CD4-positive, alpha-beta T cell treated with Interleukin-2 at 100 ng/mL for 4 hours (primary cell): Measurements from ENCODE around the gene C1orf74.

Experiments used
- DNase-seq: peaks from one replicate; pipeline ENCODE4 v3.0.0-alpha.2; 2020; ENCODE audit warnings: low spot score

C1orf74 gene

GRCh38 chr1:209784265-209785169, at the start of gene C1orf74:
Gene C1orf74 (minus strand): TSS chr1:209784559. CDS start chr1:209783634, 925 bp downstream.
- peak; percentile 98 for DNase-seq

GRCh38 chr1:209831615-209832014, 47.3 kb upstream of the C1orf74 start:
- no peak for DNase-seq

DNA sequence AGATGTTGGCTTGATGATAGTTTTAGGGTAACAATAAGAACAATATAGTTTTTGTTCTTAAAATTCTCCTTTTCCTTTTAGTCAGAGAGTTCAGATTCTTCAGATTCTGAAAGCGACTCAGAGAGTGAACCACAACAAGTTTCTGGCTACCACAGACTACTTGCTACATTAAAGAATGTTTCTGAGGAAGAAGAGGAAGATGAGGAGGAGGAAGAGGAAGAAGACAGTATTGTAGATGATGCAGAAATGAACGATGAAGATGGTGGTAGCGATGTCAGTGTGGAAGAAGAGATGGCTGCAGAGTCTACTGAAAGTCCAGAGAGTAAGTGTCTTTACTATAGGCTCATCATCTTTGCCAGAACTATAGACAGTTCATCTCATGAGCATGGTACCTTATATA, 46.4 kb upstream of the C1orf74 start:
- no peak for DNase-seq

DNA sequence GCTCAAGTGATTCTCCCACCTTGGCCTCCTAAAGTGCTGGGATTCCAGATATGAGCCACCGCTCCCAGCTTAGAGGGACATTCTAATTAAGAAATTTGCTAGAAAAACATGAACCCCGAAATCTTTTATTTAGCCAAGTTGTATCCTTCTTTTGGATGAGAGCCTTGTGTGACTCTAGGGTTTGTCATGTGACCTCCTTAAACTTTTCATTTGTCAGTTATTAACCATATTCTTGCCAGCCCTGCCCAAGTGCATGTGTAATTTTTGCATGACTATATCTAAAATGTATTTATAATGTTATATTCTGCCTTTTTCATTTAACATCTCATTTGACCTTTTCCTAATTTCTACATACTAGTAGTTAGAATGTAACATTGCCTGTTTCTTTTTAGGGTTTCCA, 45.4 kb upstream of the C1orf74 start:
- no peak for DNase-seq

DNA sequence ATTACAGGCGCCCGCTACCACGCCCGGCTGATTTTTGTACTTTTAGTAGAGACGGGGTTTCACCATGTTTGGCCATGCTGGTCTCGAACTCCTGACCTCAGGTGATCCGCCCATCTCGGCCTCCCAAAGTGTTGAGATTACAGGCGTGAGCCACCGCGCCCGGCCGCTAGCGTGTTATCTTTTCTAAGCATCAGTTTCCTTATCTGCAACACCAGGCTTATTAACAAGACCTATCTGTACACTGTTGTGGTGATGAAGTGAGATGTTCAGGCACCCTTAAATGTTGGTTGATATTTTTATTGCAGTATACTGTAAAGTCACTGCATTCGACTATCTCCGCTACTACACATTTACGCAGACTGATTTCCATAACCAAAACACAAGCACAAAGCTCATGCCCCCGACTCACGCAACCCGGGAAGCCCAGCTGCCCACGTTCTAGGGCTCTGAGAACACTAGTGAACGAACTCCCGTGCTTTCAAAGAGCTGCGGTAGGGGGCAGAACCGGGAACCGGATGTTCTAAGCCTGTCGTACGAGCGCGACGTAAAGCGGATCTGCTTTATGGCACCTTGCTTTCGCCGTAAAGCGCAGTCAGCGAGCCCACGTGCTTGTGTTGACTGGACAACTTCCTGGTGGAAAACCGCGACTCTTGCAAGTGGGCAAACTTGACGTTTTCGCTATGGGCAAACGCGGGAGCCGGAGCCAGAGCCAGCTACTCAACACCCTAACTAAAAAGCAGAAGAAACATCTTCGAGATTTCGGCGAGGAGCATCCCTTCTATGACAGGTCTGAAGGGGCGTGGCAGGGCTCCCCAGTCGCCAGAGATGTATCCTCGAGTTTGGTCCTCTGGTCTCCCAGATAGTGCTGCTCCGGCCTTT, 43.3 kb upstream of the C1orf74 start, which contains the start of gene UTP25:
Gene UTP25 (plus strand): TSS at position 589 of the 879 bp plus-strand sequence. CDS start 92 bp downstream, at position 681.
- peak; percentile 95 for DNase-seq

DNA sequence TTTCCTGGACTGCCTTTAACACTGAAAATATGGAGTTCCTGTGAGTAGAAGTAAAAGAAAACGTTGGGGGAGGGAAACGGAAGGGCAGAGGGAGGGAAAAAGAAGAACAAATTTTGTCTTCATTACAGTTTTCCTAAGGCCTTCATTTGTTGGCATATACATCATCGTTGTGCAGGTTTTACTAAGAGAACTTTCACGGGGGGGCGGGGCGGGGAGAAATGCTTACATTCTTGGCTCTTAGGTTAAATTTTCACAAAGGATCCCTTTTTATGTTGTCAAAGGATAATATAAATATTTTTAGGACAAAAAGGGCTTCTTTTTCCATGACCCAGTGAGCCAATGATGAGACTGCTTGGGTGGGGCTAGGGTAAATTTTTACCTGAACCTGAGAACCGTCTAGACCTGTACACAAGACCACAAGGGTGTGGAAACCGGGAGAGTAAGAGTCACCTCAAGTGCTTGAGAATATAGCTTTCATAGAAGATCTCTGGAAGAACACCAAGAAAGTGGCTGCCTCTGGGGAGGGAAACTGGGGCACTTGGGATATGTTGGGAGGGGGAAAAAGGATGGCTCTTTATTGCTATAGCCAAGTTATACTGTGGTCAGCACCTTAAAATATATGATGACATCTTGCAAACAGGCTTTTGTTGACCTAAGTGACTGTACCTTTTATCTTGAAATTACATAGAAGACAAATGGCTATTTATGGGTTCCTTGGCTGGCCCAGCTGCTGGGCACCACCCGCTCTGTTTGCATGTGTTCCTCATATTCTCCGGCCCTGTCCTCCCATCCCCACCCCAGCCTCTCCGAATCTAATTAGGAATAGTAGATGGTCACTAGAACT, 41.5 kb upstream of the C1orf74 start:
- no peak for DNase-seq

GRCh38 chr1:209823143-209824041, 39.0 kb upstream of the C1orf74 start:
- DNase-seq: peak; percentile 66

- no peak for DNase-seq
Observed at GRCh38 chr1:209822706-209823105, 38.3 kb upstream of the C1orf74 start.

- no peak for DNase-seq
Observed at GRCh38 chr1:209820986-209821385, 36.6 kb upstream of the C1orf74 start.

DNA sequence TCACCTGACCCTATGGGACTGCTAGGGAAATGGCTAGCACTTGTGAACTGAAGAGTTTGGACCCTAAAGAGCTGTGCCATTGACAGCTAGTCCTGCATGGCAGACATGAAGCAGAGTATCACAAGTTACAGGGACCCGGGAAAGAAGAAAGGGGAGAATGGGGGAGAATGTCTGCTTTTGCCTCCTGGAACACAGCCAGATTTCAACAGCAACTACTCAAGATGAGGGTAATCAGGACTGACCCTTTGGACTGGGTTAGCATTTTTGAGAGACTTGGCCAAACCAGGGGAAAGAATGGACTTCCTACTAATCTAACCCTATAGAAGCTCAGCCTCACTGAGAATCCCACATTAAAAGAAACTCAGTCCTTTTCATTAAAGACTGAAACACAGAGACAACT, 34.7 kb upstream of the C1orf74 start:
- DNase-seq: no peak

DNA sequence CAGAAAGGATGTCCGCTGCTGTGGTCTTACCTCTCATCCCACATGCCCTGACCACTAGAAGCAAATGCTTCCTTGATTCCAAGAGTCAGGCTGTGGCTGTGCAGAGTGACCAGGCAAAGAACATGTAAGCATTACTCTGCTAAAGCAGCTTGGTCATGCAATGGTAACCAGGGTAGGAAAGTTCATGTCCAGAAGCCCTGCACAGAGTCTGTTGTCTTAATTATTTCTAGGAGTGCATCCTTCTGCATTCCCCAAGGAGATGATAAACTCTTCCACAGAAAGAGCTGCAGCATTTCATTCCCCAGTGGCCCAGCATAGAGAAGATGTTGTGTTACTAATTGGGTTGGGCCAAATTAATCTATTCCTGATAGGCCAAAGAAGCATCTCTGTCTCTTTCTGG, 33.3 kb upstream of the C1orf74 start:
- no peak for DNase-seq

GRCh38 chr1:209816923-209817322, 32.6 kb upstream of the C1orf74 start:
- DNase-seq: no peak

GRCh38 chr1:209815931-209816341, 31.6 kb upstream of the C1orf74 start:
- no peak for DNase-seq

- DNase-seq: peak; percentile 19
Observed at GRCh38 chr1:209815490-209815889, 31.1 kb upstream of the C1orf74 start.

DNA sequence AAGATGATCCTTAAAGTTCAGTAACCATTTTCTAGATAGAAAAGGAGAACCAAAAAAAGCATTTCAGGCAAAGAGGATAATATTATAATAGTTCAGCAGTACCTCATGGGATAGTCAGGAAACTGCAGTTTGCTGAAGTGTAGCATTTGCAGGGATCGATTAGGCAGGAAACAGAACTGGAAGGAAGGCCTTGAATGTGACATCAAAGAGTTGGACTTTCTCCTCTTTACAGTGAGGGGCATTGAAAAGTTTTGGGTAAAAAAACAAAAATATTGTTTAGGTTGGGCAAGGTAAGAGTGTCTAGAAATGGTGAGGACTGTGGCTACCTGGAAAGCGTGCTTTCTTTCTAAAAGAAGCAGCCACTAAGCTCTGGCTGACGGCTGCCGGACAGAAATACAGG, 29.5 kb upstream of the C1orf74 start:
- DNase-seq: no peak

GRCh38 chr1:209810783-209811182, 26.4 kb upstream of the C1orf74 start:
- DNase-seq: no peak

DNA sequence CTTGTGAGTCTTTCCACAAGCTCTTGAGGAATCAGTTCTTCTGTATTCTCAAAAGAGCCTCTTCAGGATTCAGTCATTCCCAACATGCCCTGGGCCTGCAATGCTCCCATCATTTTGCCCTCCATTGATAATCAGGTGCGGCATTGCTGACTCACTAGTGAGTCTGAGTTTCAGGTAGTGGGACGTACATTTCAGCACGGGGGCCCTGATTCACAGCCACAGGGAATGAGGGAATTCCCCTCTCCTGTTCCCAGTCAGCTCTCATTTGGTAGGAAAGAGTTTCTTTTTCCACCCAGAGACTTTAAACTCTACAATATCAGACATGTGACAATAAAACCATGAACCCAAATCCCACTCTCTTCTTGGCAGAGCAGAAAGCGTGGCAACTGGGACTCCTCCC, 25.3 kb upstream of the C1orf74 start:
- no peak for DNase-seq

DNA sequence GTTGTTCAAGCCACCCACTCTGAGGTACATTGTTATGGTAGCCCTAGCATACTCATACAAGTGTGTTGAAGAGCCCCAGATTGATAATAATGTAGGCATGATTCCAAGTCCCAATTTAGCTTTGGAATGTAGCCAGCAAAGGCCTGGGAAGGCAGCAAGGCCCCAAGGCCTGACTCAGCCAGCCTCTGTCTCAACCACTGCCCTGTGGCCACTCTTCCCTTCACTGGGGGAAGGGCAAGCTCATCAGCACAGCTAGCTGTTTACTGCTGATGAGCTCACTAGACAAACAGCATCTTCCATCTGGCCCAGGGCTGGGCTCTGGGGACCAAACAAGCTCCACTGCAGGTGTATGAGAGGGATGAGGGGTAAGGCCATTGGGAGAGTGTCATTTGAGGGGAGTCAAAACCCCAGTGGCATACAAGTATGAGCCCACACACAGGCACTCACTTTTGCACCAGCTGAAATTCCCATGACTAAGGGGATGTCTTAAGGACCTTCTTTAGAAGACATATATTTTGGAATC, 23.8 kb upstream of the C1orf74 start:
- no peak for DNase-seq

GRCh38 chr1:209807509-209807908, 23.1 kb upstream of the C1orf74 start:
- DNase-seq: no peak
